Measurements from ENCODE around the gene AMOTL1. TPM values are rescaled to one million over a fixed set of nuclear protein-coding genes. Genes with fewer than 3 reads are reported as not detected.
A peak's percentile ranks its signal among the peaks of the same experiment; 100 is the strongest.

AMOTL1 gene
- total RNA-seq, 1 donor from 2014 or later: 45.6 TPM

DNA sequence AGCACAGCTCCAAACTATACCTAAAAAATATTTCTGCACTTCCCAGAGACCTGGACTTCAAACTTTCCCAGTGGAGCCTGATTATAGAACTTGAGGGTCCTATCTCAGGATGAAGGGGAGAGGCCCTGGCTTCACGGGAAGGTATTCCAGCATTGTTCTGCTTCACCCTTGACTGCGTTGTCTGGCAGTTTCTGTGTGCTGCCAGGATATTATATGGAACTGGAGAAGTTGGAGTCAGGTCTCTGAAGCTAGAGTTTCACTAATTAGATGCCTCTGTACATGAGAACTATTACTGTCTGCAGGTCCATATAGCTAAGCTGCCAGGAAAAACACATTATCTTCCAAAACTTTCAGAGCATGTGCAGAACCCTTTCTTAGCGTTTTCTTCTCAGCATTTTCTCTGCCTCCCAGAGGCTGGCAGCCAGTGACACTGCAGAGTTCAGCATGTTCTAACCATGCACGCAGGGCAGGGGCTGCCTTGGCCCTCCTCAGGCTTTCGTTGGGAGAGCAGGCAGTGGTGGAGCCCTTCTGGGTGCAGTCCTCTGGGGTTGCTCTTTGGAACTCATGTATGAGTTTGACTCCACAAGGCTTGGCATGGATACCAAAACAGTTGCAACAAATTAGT is 105.9 kb downstream of the AMOTL1 start:
- Mint-ChIP-seq H3K27me3 (ENCODE audit: low read depth) (no peaks in the 10 kb centered on the region), H3K27ac (ENCODE audit: unreplicated experiment) (peak overlapping the region; percentile 61), H3K4me1 (ENCODE audit: low read depth) (peaks cover 50% of the 10 kb centered on the region), H3K4me3 (ENCODE audit: unreplicated experiment) (no peak overlapping the region), H3K9me3 (ENCODE audit: low read depth) (no peaks in the 10 kb centered on the region), H3K36me3 (ENCODE audit: low read depth) (peaks cover 40% of the 10 kb centered on the region)
- DNase-seq (ENCODE audit: low spot score): no peak
- TF ChIP-seq, protein P1, sequence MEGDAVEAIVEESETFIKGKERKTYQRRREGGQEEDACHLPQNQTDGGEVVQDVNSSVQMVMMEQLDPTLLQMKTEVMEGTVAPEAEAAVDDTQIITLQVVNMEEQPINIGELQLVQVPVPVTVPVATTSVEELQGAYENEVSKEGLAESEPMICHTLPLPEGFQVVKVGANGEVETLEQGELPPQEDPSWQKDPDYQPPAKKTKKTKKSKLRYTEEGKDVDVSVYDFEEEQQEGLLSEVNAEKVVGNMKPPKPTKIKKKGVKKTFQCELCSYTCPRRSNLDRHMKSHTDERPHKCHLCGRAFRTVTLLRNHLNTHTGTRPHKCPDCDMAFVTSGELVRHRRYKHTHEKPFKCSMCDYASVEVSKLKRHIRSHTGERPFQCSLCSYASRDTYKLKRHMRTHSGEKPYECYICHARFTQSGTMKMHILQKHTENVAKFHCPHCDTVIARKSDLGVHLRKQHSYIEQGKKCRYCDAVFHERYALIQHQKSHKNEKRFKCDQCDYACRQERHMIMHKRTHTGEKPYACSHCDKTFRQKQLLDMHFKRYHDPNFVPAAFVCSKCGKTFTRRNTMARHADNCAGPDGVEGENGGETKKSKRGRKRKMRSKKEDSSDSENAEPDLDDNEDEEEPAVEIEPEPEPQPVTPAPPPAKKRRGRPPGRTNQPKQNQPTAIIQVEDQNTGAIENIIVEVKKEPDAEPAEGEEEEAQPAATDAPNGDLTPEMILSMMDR (IDR thresholded peaks at IDR 0.05): peak; percentile 30

- no peaks in the 10 kb centered on the region for H3K9me3 Mint-ChIP-seq (ENCODE audit: low read depth)
- H3K4me3 Mint-ChIP-seq (ENCODE audit: unreplicated experiment): no peak overlapping the region
- no peaks in the 10 kb centered on the region for H3K27me3 Mint-ChIP-seq (ENCODE audit: low read depth)
- TF ChIP-seq, protein P1 (IDR thresholded peaks at IDR 0.05): no peak
- peak overlapping the region; percentile 95 for H3K27ac Mint-ChIP-seq (ENCODE audit: unreplicated experiment)
- H3K36me3 Mint-ChIP-seq (ENCODE audit: low read depth): peaks cover 33% of the 10 kb centered on the region
- H3K4me1 Mint-ChIP-seq (ENCODE audit: low read depth): peaks cover 50% of the 10 kb centered on the region
- DNase-seq (ENCODE audit: low spot score): no peak
These were observed 108.1 kb downstream of the AMOTL1 start for GRCh38 chr11:94876222-94876621.

- Mint-ChIP-seq H3K36me3 (ENCODE audit: low read depth) (peaks cover 30% of the 10 kb centered on the region), H3K27ac (ENCODE audit: unreplicated experiment) (peak overlapping the region; percentile 95), H3K4me3 (ENCODE audit: unreplicated experiment) (peak overlapping the region; percentile 31), H3K27me3 (ENCODE audit: low read depth) (no peaks in the 10 kb centered on the region), H3K9me3 (ENCODE audit: low read depth) (no peaks in the 10 kb centered on the region), H3K4me1 (ENCODE audit: low read depth) (peaks cover 50% of the 10 kb centered on the region)
- TF ChIP-seq, protein P1 (IDR thresholded peaks at IDR 0.05): peak; percentile 78
- no peak for DNase-seq (ENCODE audit: low spot score)
These were observed 108.7 kb downstream of the AMOTL1 start for GRCh38 chr11:94876645-94877442.

DNA sequence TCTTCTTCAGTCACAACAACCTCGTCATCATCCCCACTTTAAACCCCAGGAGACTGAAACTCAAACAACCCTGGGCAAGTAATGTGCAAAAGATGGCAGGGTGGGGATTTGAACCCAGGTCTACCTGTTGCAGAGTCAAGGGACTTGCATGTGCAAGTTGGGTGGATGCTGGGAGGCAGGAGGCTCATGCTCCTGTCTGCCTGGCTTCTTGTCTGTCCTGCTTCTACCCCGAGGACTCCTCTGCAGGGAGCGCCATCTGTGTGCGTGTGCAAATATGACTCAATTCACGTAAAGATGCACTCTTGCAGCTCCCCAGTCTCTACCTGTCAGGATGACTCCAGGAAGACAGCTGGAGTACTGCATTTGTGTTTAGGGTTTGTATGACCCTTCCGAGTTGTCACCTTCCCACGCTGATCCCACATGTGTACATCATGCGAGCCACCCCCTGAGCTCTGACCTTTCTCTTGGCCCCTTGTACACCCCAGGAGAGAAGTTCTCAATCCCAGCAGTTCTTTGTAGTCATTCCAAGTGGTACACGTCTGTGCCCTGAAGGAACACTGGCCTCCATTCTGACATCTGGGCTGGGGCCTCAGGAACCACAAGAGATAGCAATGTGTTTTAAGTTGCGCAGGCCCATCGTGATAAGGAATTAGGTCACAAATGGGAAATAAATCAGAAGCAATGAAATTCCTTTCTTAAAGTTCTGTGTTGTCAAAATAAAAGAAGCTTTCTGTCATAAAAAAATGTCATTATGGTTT is 109.5 kb downstream of the AMOTL1 start:
- H3K4me3 Mint-ChIP-seq (ENCODE audit: unreplicated experiment): no peak overlapping the region
- no peaks in the 10 kb centered on the region for H3K27me3 Mint-ChIP-seq (ENCODE audit: low read depth)
- H3K4me1 Mint-ChIP-seq (ENCODE audit: low read depth): peaks cover 50% of the 10 kb centered on the region
- no peaks in the 10 kb centered on the region for H3K9me3 Mint-ChIP-seq (ENCODE audit: low read depth)
- H3K27ac Mint-ChIP-seq (ENCODE audit: unreplicated experiment): peak overlapping the region; percentile 95
- H3K36me3 Mint-ChIP-seq (ENCODE audit: low read depth): peaks cover 30% of the 10 kb centered on the region
- TF ChIP-seq, protein P1 (IDR thresholded peaks at IDR 0.05): no peak
- DNase-seq (ENCODE audit: low spot score): no peak

GRCh38 chr11:94879006-94879405 is 110.8 kb downstream of the AMOTL1 start:
- TF ChIP-seq, protein P1 (IDR thresholded peaks at IDR 0.05): no peak
- no peak overlapping the region for H3K27ac Mint-ChIP-seq (ENCODE audit: unreplicated experiment)
- H3K27me3 Mint-ChIP-seq (ENCODE audit: low read depth): no peaks in the 10 kb centered on the region
- H3K9me3 Mint-ChIP-seq (ENCODE audit: low read depth): no peaks in the 10 kb centered on the region
- peaks cover 40% of the 10 kb centered on the region for H3K4me1 Mint-ChIP-seq (ENCODE audit: low read depth)
- peaks cover 32% of the 10 kb centered on the region for H3K36me3 Mint-ChIP-seq (ENCODE audit: low read depth)
- H3K4me3 Mint-ChIP-seq (ENCODE audit: unreplicated experiment): no peak overlapping the region
- DNase-seq (ENCODE audit: low spot score): no peak
